ENCODE results near the gene JAZF1. TPM values are rescaled to one million over a fixed set of nuclear protein-coding genes. Genes with fewer than 3 reads are reported as not detected.

Gene JAZF1
- total and polyA plus RNA-seq, 2 of the 8 experiments (the other 6 are each of a cell fraction or from before 2014, with no cell fraction given), result 2.6 to 21.8 TPM

GRCh38 chr7:27901028-27901760, 279.4 kb downstream of the JAZF1 start:
- FAIRE-seq (no peak), DNase-seq (ENCODE audit: low read depth in 1 of 2, low spot score in 2 of 2) (no peak)
- no peak for TF ChIP-seq BACH1 (IDR thresholded peaks at IDR 0.05; ENCODE audit: low read length)
- no peak for TF ChIP-seq RBBP5 (IDR thresholded peaks at IDR 0.05; ENCODE audit: borderline replicate concordance, low read depth, low read length)
- no peak for TF ChIP-seq GABPA (IDR thresholded peaks at IDR 0.05; ENCODE audit: borderline replicate concordance, insufficient read depth, low read length)
- TF ChIP-seq ASH2L (IDR thresholded peaks at IDR 0.05; ENCODE audit: low read length), result no peak
- TF ChIP-seq TCF12 (IDR thresholded peaks at IDR 0.05; ENCODE audit: low read depth, low read length), result no peak
- no peak for TF ChIP-seq BRCA1 (IDR thresholded peaks at IDR 0.05; ENCODE audit: low read depth, low read length)
- no peak for TF ChIP-seq CBX5 (IDR thresholded peaks at IDR 0.05; ENCODE audit: low read depth, low read length)
- TF ChIP-seq, protein P1, sequence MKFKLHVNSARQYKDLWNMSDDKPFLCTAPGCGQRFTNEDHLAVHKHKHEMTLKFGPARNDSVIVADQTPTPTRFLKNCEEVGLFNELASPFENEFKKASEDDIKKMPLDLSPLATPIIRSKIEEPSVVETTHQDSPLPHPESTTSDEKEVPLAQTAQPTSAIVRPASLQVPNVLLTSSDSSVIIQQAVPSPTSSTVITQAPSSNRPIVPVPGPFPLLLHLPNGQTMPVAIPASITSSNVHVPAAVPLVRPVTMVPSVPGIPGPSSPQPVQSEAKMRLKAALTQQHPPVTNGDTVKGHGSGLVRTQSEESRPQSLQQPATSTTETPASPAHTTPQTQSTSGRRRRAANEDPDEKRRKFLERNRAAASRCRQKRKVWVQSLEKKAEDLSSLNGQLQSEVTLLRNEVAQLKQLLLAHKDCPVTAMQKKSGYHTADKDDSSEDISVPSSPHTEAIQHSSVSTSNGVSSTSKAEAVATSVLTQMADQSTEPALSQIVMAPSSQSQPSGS (IDR thresholded peaks at IDR 0.05; ENCODE audit: low read length), result no peak
- TF ChIP-seq, protein P2, sequence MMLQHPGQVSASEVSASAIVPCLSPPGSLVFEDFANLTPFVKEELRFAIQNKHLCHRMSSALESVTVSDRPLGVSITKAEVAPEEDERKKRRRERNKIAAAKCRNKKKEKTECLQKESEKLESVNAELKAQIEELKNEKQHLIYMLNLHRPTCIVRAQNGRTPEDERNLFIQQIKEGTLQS (IDR thresholded peaks at IDR 0.05; ENCODE audit: insufficient read depth, low read depth, low read length), result no peak
- no peak for TF ChIP-seq SIX5 (IDR thresholded peaks at IDR 0.05; ENCODE audit: low read depth, low read length)
- Histone ChIP-seq H2AFZ (ENCODE audit: low read length) (no peak overlapping the region), H3K27me3 (replicated peaks in 1 of 4; ENCODE audit: control insufficient read depth in 3 of 4, extremely low read depth in 1 of 4, insufficient read depth in 3 of 4, low read length in 3 of 4) (no peaks in the 10 kb centered on the region), H3K18ac (ENCODE audit: extremely low read depth, low read length) (no peak overlapping the region), H4K5ac (ENCODE audit: insufficient read length, low read depth, low read length) (no peak overlapping the region), H3K36me3 (ENCODE audit: control insufficient read depth in 2 of 4, insufficient read depth in 4 of 4, low read length in 3 of 4) (no peaks in the 10 kb centered on the region), H3K4me2 (ENCODE audit: insufficient read depth in 1 of 2, low read depth in 2 of 2, low read length in 2 of 2) (no peak overlapping the region), H2BK12ac (ENCODE audit: low read depth, low read length) (no peak overlapping the region), H3K79me2 (ENCODE audit: control insufficient read depth in 1 of 2, insufficient read depth in 2 of 2, low read length in 2 of 2) (no peaks in the 10 kb centered on the region), H3K23me2 (ENCODE audit: low read depth, low read length) (no peaks in the 10 kb centered on the region), H3K4ac (replicated peaks; ENCODE audit: insufficient read length, low read depth, low read length) (no peak overlapping the region), H3K23ac (ENCODE audit: insufficient read length) (no peak overlapping the region), H3K9ac (replicated peaks in 1 of 4; ENCODE audit: extremely low read depth in 1 of 4, low read depth in 3 of 4, low read length in 3 of 4) (no peak overlapping the region), H3K9me3 (ENCODE audit: insufficient read depth in 2 of 2, low read depth in 1 of 2, low read length in 1 of 2) (no peaks in the 10 kb centered on the region), H3K4me3 (ENCODE audit: extremely low read depth in 1 of 4, insufficient read depth in 2 of 4, low read depth in 3 of 4, low read length in 4 of 4) (no peak overlapping the region), H2AK5ac (ENCODE audit: low read depth, low read length) (no peak overlapping the region), H2BK120ac (replicated peaks; ENCODE audit: low read depth, low read length) (no peak overlapping the region), H2BK15ac (ENCODE audit: low read length) (no peak overlapping the region), H3K14ac (ENCODE audit: insufficient read length) (no peak overlapping the region), H3K56ac (replicated peaks; ENCODE audit: insufficient read length, low read depth, low read length) (no peak overlapping the region), H3K27ac (ENCODE audit: low read depth, low read length) (no peak overlapping the region), H2BK20ac (ENCODE audit: low read length) (no peak overlapping the region), H4K91ac (replicated peaks; ENCODE audit: insufficient read length, low read length) (no peak overlapping the region), H2BK5ac (ENCODE audit: low read depth, low read length) (no peak overlapping the region), H3K79me1 (ENCODE audit: low read depth, low read length) (no peaks in the 10 kb centered on the region), H4K20me1 (replicated peaks in 1 of 2; ENCODE audit: control insufficient read depth in 1 of 2, insufficient read depth in 2 of 2, low read length in 2 of 2) (no peaks in the 10 kb centered on the region), H4K8ac (ENCODE audit: extremely low read depth, insufficient read depth, low read length) (no peak overlapping the region), H3K4me1 (replicated peaks in 1 of 4; ENCODE audit: control insufficient read depth in 3 of 4, insufficient read depth in 4 of 4, low read length in 3 of 4) (peaks cover 3 to 17% (median 9%) of the 10 kb centered on the region in 4 experiments)
- CTCF ChIA-PET (ENCODE audit: partially characterized antibody), result interaction anchor here (1.2 kb wide), 1 partner anchor 99 kb away, joined by 4 read pairs; no protein-coding TSS in a partner anchor
- POLR2A ChIA-PET (ENCODE audit: partially characterized antibody), result no interaction called here
- 92% methylated on average over 5 of the region's 5 CpGs; no CpG with 5 or more reads in 1 of the 2 experiments for WGBS, 2 experiments (ENCODE audit: extremely low coverage in 1 of 2, insufficient coverage in 1 of 2, insufficient read length in 1 of 2, insufficient replicate concordance in 2 of 2, low coverage in 1 of 2, low lambda C conversion rate in 2 of 2, missing lambda C conversion rate in 1 of 2)

Data from H1 (cell line).